ENCODE measurements around the gene TCF12.

- no peak for TF ChIP-seq POLR2A (IDR thresholded peaks at IDR 0.05)
- no peak for TF ChIP-seq CTCF (IDR thresholded peaks at IDR 0.05)
These were observed 362.9 kb downstream of the TCF12 start for GRCh38 chr15:57281321-57281720.
